H1 (cell line): ENCODE data around the gene CENPO. TPM values are rescaled to one million over a fixed set of nuclear protein-coding genes. Genes with fewer than 3 reads are reported as not detected.

Experiments
- polyA plus RNA-seq, 7 experiments: library from polyadenylated mRNA; depleted of rRNA in 3 of 7; stranded (reverse) in 5 of 7; unstranded in 2 of 7; fragments of >200 nt in 5 of 7; fragments of 200-250 nt in 2 of 7; gene quantifications; 1 replicate in 5 of 7; 2 replicates in 1 of 7; 4 replicates in 1 of 7; pipeline versions ENCODE4 v1.2.1 to v1.2.3, GENCODE V29; 2011 to 2013; ENCODE audit warnings: missing spikeins in 2 of 7, mixed read lengths in 2 of 7
- total RNA-seq: library from RNA; stranded (reverse); fragmentation: NEBNext Ultra II Directional; extraction: Animal tissue kit (Norgen Biotek cat#: 25700); gene quantifications from 2 replicates; pipeline ENCODE4 v1.2.1, GENCODE V29; 2021
- TF ChIP-seq, protein P1 (sequence below): IDR thresholded peaks from 2 replicates; pipeline ENCODE4 v1.6.1; 2012; ENCODE audit warnings: inconsistent platforms

Gene CENPO
- total and polyA plus RNA-seq, 2 of the 8 experiments (the other 6 are each of a cell fraction or from before 2014, with no cell fraction given): 34.4 to 46.3 TPM

DNA sequence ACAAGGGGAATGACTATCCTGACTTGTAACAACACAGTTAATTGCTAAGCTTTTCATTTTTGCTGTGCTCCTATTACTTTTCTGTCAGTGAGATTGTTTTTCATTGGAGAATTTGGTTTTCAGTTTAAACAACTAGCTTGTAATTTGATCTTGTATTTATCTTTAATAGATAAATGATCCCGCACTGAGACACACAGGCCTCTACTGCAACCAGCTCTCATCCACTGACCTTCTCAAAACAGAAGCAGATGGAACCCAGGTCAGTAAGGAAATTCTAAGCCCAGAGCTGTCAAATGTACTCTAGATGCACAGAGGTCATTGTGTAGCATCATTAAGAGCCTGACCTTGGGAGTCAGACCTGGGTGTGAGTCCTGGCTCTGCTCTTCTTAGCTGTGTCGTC is 30.7 kb upstream of the CENPO start (continued):
- TF ChIP-seq, protein P1, sequence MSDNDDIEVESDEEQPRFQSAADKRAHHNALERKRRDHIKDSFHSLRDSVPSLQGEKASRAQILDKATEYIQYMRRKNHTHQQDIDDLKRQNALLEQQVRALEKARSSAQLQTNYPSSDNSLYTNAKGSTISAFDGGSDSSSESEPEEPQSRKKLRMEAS: no peak
